Keratinocyte (primary cell): Measurements from ENCODE around the gene KDM8. TPM values are rescaled to one million over a fixed set of nuclear protein-coding genes. Genes with fewer than 3 reads are reported as not detected.

Experiments
- DNase-seq: peaks from one replicate; pipeline ENCODE4 v3.0.0-alpha.2; 2011; ENCODE audit warnings: low read depth, missing footprints, low spot score
- FAIRE-seq: peaks from 2 replicates; lab custom pipeline; 2011; peaks lifted over from hg19 to GRCh38; lab: Jason Lieb, UNC
- H2AFZ ChIP-seq: 2 replicates; pipeline ENCODE4 v1.6.0; 2012; ENCODE audit warnings: low read length, control low read depth, inconsistent platforms; ENCODE audit not compliant: control insufficient read depth
- H3K27ac ChIP-seq: 2 replicates; pipeline ENCODE4 v1.5.1; 2011; ENCODE audit warnings: low read length; ENCODE audit not compliant: control insufficient read depth, insufficient read depth
- H3K27me3 ChIP-seq: 3 replicates; pipeline ENCODE4 v1.6.0; 2011; ENCODE audit warnings: low read length; ENCODE audit not compliant: control insufficient read depth, insufficient read depth; ENCODE audit errors: extremely low read depth
- H3K36me3 ChIP-seq, 2 experiments: 2 replicates in 1 of 2; 3 replicates in 1 of 2; pipeline ENCODE4 v1.5.1; 2011; ENCODE audit warnings: low read length in 2 of 2, mild to moderate bottlenecking in 1 of 2; ENCODE audit not compliant: control insufficient read depth in 2 of 2, insufficient read depth in 2 of 2; ENCODE audit errors: extremely low read depth in 1 of 2
- H3K4me1 ChIP-seq: 3 replicates; pipeline ENCODE4 v1.5.1; 2011; ENCODE audit warnings: low read length; ENCODE audit not compliant: control insufficient read depth, insufficient read depth; ENCODE audit errors: extremely low read depth
- H3K4me2 ChIP-seq: 3 replicates; pipeline ENCODE4 v1.6.0; 2011; ENCODE audit warnings: low read depth, low read length; ENCODE audit not compliant: control insufficient read depth, insufficient read depth; ENCODE audit errors: extremely low read depth
- H3K4me3 ChIP-seq, 3 experiments: fragments of 200-600 bp in 1 of 3; sonication (generic) in 1 of 3; 2 replicates in 2 of 3; 3 replicates in 1 of 3; pipeline ENCODE4 v1.5.1; 2011 to 2016; ENCODE audit warnings: low read length in 3 of 3, mild to moderate bottlenecking in 3 of 3, control low read depth in 2 of 3, inconsistent platforms in 1 of 3, low read depth in 1 of 3, mixed read lengths in 1 of 3, mixed run types in 1 of 3, moderate library complexity in 1 of 3; ENCODE audit not compliant: control insufficient read depth in 2 of 3, insufficient read depth in 2 of 3; ENCODE audit errors: extremely low read depth in 1 of 3
- H3K79me2 ChIP-seq: 2 replicates; pipeline ENCODE4 v1.6.0; 2012; ENCODE audit warnings: low read length; ENCODE audit not compliant: control insufficient read depth, insufficient read depth
- H3K9ac ChIP-seq: 3 replicates; pipeline ENCODE4 v1.6.0; 2011; ENCODE audit warnings: low read length; ENCODE audit not compliant: control insufficient read depth, insufficient read depth; ENCODE audit errors: extremely low read depth
- H3K9me1 ChIP-seq: 3 replicates; pipeline ENCODE4 v1.6.0; 2011; ENCODE audit warnings: low read length; ENCODE audit not compliant: control insufficient read depth, insufficient read depth; ENCODE audit errors: extremely low read depth
- H3K9me3 ChIP-seq: 2 replicates; pipeline ENCODE4 v1.5.1; 2012; ENCODE audit warnings: low read depth, low read length; ENCODE audit not compliant: control insufficient read depth
- H4K20me1 ChIP-seq: 3 replicates; pipeline ENCODE4 v1.6.0; 2011; ENCODE audit warnings: low read length; ENCODE audit not compliant: control insufficient read depth, insufficient read depth; ENCODE audit errors: extremely low read depth
- CTCF ChIP-seq, 3 experiments: IDR thresholded peaks in 1 of 3; conservative IDR thresholded peaks in 1 of 3; optimal IDR thresholded peaks in 1 of 3; 2 replicates in 2 of 3; 3 replicates in 1 of 3; pipeline versions ENCODE3 to v1.5.1; 2011; ENCODE audit warnings: low read length in 3 of 3, mild to moderate bottlenecking in 3 of 3, moderate library complexity in 2 of 3, control low read depth in 1 of 3, inconsistent platforms in 1 of 3; ENCODE audit not compliant: insufficient read depth in 2 of 3; ENCODE audit errors: extremely low read depth in 1 of 3
- EZH2 ChIP-seq: IDR thresholded peaks from one replicate; pipeline ENCODE4 v1.6.1; 2012; ENCODE audit warnings: inconsistent platforms, mild to moderate bottlenecking, low read length, moderate library complexity
- dilution Hi-C: fragments of 300-500 bp; cut with MboI; formaldehyde crosslinking; loops from one replicate; pipeline ENCODE4 v1.7.0; 2020; ENCODE audit warnings: low sequenced_read_pairs; ENCODE audit not compliant: extremely low pct_ligation_motif_present
- polyA plus RNA-seq, 5 experiments: library from polyadenylated mRNA; depleted of rRNA in 3 of 5; stranded (reverse) in 3 of 5; stranded (forward) in 1 of 5; unstranded in 1 of 5; fragments of >200 nt; gene quantifications; 1 replicate in 1 of 5; 2 replicates in 3 of 5; 3 replicates in 1 of 5; pipeline versions ENCODE4 v1.2.1 to v1.2.3, GENCODE V29; 2011 to 2012; ENCODE audit warnings: missing spikeins in 2 of 5, low read depth in 1 of 5, low replicate concordance in 1 of 5

KDM8 gene
- polyA plus RNA-seq, 1 donor (not counting 4 experiments of a cell fraction or from before 2014, with no cell fraction given): 1.5 TPM

- no peaks in the 10 kb centered on the region for H4K20me1 ChIP-seq
- H3K27ac ChIP-seq: no peak overlapping the region
- no peak overlapping the region for H2AFZ ChIP-seq
- TF ChIP-seq EZH2 (no peak), CTCF (optimal IDR thresholded peaks at IDR 0.05 in 1 of 3, IDR thresholded peaks at IDR 0.05 in 1 of 3, conservative IDR thresholded peaks at IDR 0.05 in 1 of 3; ENCODE audit: extremely low read depth in 1 of 3, insufficient read depth in 2 of 3, low read length in 3 of 3) (no peak)
- H3K9me3 ChIP-seq: no peaks in the 10 kb centered on the region
- H3K4me3 ChIP-seq: no peak overlapping the region
- H3K36me3 ChIP-seq: peaks cover 22 to 23% of the 10 kb centered on the region in 2 experiments
- H3K4me2 ChIP-seq: no peak overlapping the region
- no peaks in the 10 kb centered on the region for H3K9me1 ChIP-seq
- peaks cover 15% of the 10 kb centered on the region for H3K4me1 ChIP-seq
- DNase-seq (no peak), FAIRE-seq (no peak)
- no peak overlapping the region for H3K9ac ChIP-seq
- no peaks in the 10 kb centered on the region for H3K79me2 ChIP-seq
- dilution Hi-C loops: no loop called here
- no peaks in the 10 kb centered on the region for H3K27me3 ChIP-seq
Measured at GRCh38 chr16:27232061-27232900, 29.0 kb downstream of the KDM8 start.

GRCh38 chr16:27232901-27233625, 29.7 kb downstream of the KDM8 start:
- H3K4me3 ChIP-seq: no peak overlapping the region
- TF ChIP-seq EZH2 (no peak), CTCF (optimal IDR thresholded peaks at IDR 0.05 in 1 of 3, IDR thresholded peaks at IDR 0.05 in 1 of 3, conservative IDR thresholded peaks at IDR 0.05 in 1 of 3; ENCODE audit: extremely low read depth in 1 of 3, insufficient read depth in 2 of 3, low read length in 3 of 3) (no peak)
- peaks cover 15% of the 10 kb centered on the region for H3K4me1 ChIP-seq
- no peaks in the 10 kb centered on the region for H3K9me1 ChIP-seq
- dilution Hi-C loops: no loop called here
- peaks cover 21 to 22% of the 10 kb centered on the region in 2 experiments for H3K36me3 ChIP-seq
- H2AFZ ChIP-seq: no peak overlapping the region
- no peaks in the 10 kb centered on the region for H3K79me2 ChIP-seq
- H3K9ac ChIP-seq: no peak overlapping the region
- H3K27ac ChIP-seq: no peak overlapping the region
- FAIRE-seq (no peak), DNase-seq (no peak)
- no peaks in the 10 kb centered on the region for H4K20me1 ChIP-seq
- no peaks in the 10 kb centered on the region for H3K27me3 ChIP-seq
- H3K4me2 ChIP-seq: no peak overlapping the region
- no peaks in the 10 kb centered on the region for H3K9me3 ChIP-seq
